PC-9 (cell line): ENCODE results near the gene TGM2. TPM values are rescaled to one million over a fixed set of nuclear protein-coding genes. Genes with fewer than 3 reads are reported as not detected.

ENCODE experiments used
- BruUV-seq: library from RNA; stranded (reverse); fragments of 400-500 nt; replicated peaks from 2 replicates; lab custom pipeline; 2021; lab: Mats Ljungman, UMichigan
- CTCF ChIA-PET: fragments of 300-600 bp; sonication (Branson Sonifier 250); formaldehyde crosslinking; loops from one replicate; lab custom pipeline; 2022; ENCODE audit warnings: antibody characterized with exemption; lab: Charles Lee
- POLR2A ChIA-PET: fragments of 300-600 bp; sonication (Branson Sonifier 250); formaldehyde crosslinking; loops from one replicate; lab custom pipeline; 2022; ENCODE audit warnings: antibody characterized with exemption; ENCODE audit not compliant: unreplicated experiment; lab: Charles Lee
- DNase-seq, 2 experiments: peaks; one replicate each; pipeline versions ENCODE4 v3.0.0 to v3.0.0-alpha.2; 2015 to 2022; ENCODE audit warnings: mixed read lengths in 1 of 2
- H2AFZ ChIP-seq: fragments of 200-600 bp; sonication (generic); 2 replicates; pipeline ENCODE4 v1.8.1; 2017; ENCODE audit warnings: antibody characterized with exemption
- H3F3A ChIP-seq: fragments of 200-600 bp; sonication (generic); 2 replicates; pipeline ENCODE4 v1.8.1; 2017; ENCODE audit warnings: antibody characterized with exemption, mild to moderate bottlenecking, low read depth; ENCODE audit not compliant: insufficient read depth
- H3K27ac ChIP-seq: fragments of 200-600 bp; sonication (generic); 2 replicates; pipeline ENCODE4 v1.6.1; 2016; ENCODE audit warnings: mixed run types
- H3K27me3 ChIP-seq: fragments of 200-600 bp; sonication (generic); 2 replicates; pipeline ENCODE4 v1.6.1; 2016; ENCODE audit warnings: low read depth, mixed run types; ENCODE audit not compliant: insufficient read depth
- H3K36me3 ChIP-seq: fragments of 200-600 bp; sonication (generic); 2 replicates; pipeline ENCODE4 v1.6.1; 2016; ENCODE audit warnings: low read depth, mixed run types
- H3K4me1 ChIP-seq: fragments of 200-600 bp; sonication (generic); replicated peaks from 2 replicates; pipeline ENCODE4 v1.6.1; 2016; ENCODE audit warnings: mixed run types; ENCODE audit not compliant: insufficient read depth
- H3K4me2 ChIP-seq: fragments of 200-600 bp; sonication (generic); 2 replicates; pipeline ENCODE4 v1.6.1; 2017; ENCODE audit warnings: mixed run types
- H3K4me3 ChIP-seq: fragments of 200-600 bp; sonication (generic); 2 replicates; pipeline ENCODE4 v1.6.1; 2016; ENCODE audit warnings: mixed run types
- H3K79me2 ChIP-seq: fragments of 200-600 bp; sonication (generic); 2 replicates; pipeline ENCODE4 v1.6.1; 2017; ENCODE audit warnings: low read depth, mixed run types
- H3K9me2 ChIP-seq: fragments of 200-600 bp; sonication (generic); 2 replicates; pipeline ENCODE4 v1.8.1; 2017; ENCODE audit warnings: mild to moderate bottlenecking; ENCODE audit not compliant: insufficient read depth
- H3K9me3 ChIP-seq: fragments of 200-600 bp; sonication (generic); 2 replicates; pipeline ENCODE4 v1.8.1; 2016; ENCODE audit warnings: low read depth; ENCODE audit not compliant: insufficient read depth
- H4K20me1 ChIP-seq: fragments of 200-600 bp; sonication (generic); 2 replicates; pipeline ENCODE4 v1.8.1; 2017; ENCODE audit not compliant: insufficient read depth
- EZH2 ChIP-seq: fragments of 200-600 bp; sonication (generic); IDR thresholded peaks from 2 replicates; pipeline ENCODE4 v1.8.0; 2017; ENCODE audit warnings: antibody characterized with exemption, low read depth
- intact Hi-C: fragments of 100-400 bp; cut with micrococcal nuclease; formaldehyde crosslinking; loops from one replicate; pipeline ENCODE4 v1.10.0; 2022; ENCODE audit not compliant: unreplicated experiment
- total RNA-seq: library from RNA; stranded (reverse); gene quantifications from 2 replicates; pipeline ENCODE4 v1.2.3, GENCODE V29; 2021
- TF ChIP-seq, protein P1 (sequence below): fragments of 200-600 bp; sonication (generic); conservative IDR thresholded peaks from 2 replicates; pipeline ENCODE4 v1.6.1; 2017; ENCODE audit warnings: mixed run types, antibody characterized with exemption, mild to moderate bottlenecking, moderate library complexity

TGM2 gene
- total RNA-seq, 1 experiment from 2014 or later = 333 TPM

DNA sequence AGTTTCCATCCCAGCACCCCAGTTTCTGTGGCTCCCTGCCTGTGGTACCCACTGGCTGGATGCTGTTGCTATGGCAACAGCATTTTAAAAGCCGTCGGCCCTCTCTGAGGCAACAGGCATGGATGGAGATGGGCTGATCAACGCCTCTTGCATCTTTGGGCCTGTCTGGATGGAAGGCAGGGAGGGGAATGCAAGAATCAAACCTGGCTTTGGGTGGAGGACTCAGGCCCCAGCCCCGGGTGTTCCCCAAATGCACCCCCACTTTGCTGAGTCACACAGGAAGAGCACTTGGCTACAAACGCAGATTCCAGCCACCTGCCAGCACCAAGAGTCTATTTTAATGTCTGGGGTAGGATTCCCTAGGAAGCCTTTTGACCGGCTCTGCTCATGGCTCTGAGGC is 45.7 kb upstream of the TGM2 start:
- intact Hi-C loops = no loop called here
- ChIA-PET POLR2A (no interaction called here), CTCF (no interaction called here)
- Histone ChIP-seq H3K4me3 (no peak overlapping the region), H3K36me3 (no peaks in the 10 kb centered on the region), H3K9me2 (no peaks in the 10 kb centered on the region), H3K27me3 (no peaks in the 10 kb centered on the region), H4K20me1 (no peaks in the 10 kb centered on the region), H3F3A (peaks cover 8% of the 10 kb centered on the region; the same call in 1 of the 2 replicates), H3K9me3 (no peaks in the 10 kb centered on the region), H3K79me2 (no peaks in the 10 kb centered on the region), H3K27ac (no peak overlapping the region), H3K4me2 (no peak overlapping the region), H2AFZ (no peak overlapping the region), H3K4me1 (peaks cover 17% of the 10 kb centered on the region)
- BruUV-seq = no TSS peak
- no peak for TF ChIP-seq EZH2
- TF ChIP-seq, protein P1, sequence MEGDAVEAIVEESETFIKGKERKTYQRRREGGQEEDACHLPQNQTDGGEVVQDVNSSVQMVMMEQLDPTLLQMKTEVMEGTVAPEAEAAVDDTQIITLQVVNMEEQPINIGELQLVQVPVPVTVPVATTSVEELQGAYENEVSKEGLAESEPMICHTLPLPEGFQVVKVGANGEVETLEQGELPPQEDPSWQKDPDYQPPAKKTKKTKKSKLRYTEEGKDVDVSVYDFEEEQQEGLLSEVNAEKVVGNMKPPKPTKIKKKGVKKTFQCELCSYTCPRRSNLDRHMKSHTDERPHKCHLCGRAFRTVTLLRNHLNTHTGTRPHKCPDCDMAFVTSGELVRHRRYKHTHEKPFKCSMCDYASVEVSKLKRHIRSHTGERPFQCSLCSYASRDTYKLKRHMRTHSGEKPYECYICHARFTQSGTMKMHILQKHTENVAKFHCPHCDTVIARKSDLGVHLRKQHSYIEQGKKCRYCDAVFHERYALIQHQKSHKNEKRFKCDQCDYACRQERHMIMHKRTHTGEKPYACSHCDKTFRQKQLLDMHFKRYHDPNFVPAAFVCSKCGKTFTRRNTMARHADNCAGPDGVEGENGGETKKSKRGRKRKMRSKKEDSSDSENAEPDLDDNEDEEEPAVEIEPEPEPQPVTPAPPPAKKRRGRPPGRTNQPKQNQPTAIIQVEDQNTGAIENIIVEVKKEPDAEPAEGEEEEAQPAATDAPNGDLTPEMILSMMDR = no peak
- no peak for DNase-seq

DNA sequence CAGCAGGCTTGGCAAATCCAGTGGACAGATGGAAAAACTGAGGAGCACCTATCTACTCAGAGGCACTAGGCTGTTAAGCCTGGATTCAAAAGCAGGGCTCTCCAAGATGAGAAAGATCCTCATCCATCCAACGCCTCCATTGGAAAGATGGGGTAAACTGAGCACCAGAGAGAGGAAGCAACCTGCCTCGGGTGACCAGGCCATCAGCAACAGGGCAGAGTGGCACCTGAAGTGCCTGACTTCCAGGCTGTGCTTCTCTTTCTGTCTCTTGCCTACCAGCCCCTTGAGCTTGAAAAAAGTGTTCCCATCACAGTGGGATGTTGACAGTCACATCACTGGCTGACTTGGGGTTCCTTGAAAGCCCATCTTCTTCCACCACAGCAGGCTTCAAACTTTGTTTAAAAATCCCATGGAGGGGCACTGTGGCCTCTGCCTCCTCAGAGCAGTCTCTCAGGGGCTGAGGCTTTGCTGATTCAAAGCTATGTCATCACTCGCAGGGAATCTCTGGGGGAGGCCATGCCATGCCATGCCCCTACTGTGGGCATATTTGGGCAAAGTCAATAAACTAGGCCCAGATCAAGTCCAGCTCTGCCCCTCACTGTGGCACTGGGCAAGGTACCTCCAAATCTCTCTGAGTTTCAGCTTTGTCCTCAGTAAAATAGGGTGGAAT is 44.8 kb upstream of the TGM2 start:
- H4K20me1 ChIP-seq = no peaks in the 10 kb centered on the region
- no peaks in the 10 kb centered on the region for H3K79me2 ChIP-seq
- no peak for DNase-seq
- H3K27me3 ChIP-seq = no peaks in the 10 kb centered on the region
- H3F3A ChIP-seq = peaks cover 8% of the 10 kb centered on the region; the same call in 1 of the 2 replicates
- H2AFZ ChIP-seq = no peak overlapping the region
- no peak overlapping the region for H3K27ac ChIP-seq
- ChIA-PET CTCF (no interaction called here), POLR2A (no interaction called here)
- H3K36me3 ChIP-seq = no peaks in the 10 kb centered on the region
- no peak for TF ChIP-seq EZH2
- TF ChIP-seq, protein P1 = no peak
- H3K4me3 ChIP-seq = no peak overlapping the region
- intact Hi-C loops = no loop called here
- BruUV-seq = no TSS peak
- no peak overlapping the region for H3K4me2 ChIP-seq
- H3K9me3 ChIP-seq = no peaks in the 10 kb centered on the region
- H3K4me1 ChIP-seq = peaks cover 17% of the 10 kb centered on the region
- no peaks in the 10 kb centered on the region for H3K9me2 ChIP-seq

DNA sequence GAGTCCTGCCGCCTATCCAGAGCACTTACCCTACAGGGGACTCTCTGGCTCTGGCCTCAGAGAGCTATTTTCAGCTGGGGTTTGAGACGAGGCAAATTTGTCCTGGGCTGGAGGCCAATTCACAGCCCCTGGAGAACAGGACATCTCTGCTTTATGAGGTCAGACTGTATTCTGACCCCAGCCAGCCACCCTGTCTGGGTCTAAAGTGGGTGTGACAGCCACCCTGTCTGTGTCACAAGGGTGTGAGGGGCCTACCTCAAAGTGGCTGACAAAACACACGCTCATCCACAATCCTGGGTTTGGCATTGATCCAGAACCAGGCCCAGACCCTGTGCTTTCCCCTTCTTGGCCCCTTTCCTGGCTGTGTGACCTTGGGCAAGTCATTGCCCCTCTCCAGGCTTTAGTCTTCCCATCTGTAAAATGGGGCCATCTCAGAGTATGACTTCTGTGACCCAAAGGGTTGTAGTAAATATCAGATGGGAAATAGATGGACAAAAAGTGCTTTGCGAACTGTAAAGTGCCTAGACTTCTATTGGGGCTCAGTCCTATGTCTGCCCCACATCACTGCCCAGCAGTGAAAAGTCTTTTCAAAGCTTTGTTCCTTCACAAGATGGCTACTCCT is 44.1 kb upstream of the TGM2 start:
- no peaks in the 10 kb centered on the region for H3K79me2 ChIP-seq
- no peak overlapping the region for H3K4me2 ChIP-seq
- intact Hi-C loops = no loop called here
- H3K36me3 ChIP-seq = no peaks in the 10 kb centered on the region
- H2AFZ ChIP-seq = no peak overlapping the region
- BruUV-seq = no TSS peak
- H3K9me3 ChIP-seq = no peaks in the 10 kb centered on the region
- POLR2A ChIA-PET = no interaction called here
- no peak for TF ChIP-seq EZH2
- TF ChIP-seq, protein P1 = no peak
- H3K4me1 ChIP-seq = peaks cover 17% of the 10 kb centered on the region
- no peaks in the 10 kb centered on the region for H4K20me1 ChIP-seq
- CTCF ChIA-PET = no interaction called here
- H3K27me3 ChIP-seq = no peaks in the 10 kb centered on the region
- H3F3A ChIP-seq = peaks cover 8% of the 10 kb centered on the region; the same call in 1 of the 2 replicates
- DNase-seq = no peak
- no peaks in the 10 kb centered on the region for H3K9me2 ChIP-seq
- no peak overlapping the region for H3K4me3 ChIP-seq
- H3K27ac ChIP-seq = no peak overlapping the region
